ENCODE data around the gene PSTPIP1. TPM values are rescaled to one million over a fixed set of nuclear protein-coding genes. Genes with fewer than 3 reads are reported as not detected.

PSTPIP1 gene
- total and polyA plus RNA-seq, 2 donors (not counting 1 experiment from before 2014, with no cell fraction given) = 0.56 to 1.5 TPM

DNA sequence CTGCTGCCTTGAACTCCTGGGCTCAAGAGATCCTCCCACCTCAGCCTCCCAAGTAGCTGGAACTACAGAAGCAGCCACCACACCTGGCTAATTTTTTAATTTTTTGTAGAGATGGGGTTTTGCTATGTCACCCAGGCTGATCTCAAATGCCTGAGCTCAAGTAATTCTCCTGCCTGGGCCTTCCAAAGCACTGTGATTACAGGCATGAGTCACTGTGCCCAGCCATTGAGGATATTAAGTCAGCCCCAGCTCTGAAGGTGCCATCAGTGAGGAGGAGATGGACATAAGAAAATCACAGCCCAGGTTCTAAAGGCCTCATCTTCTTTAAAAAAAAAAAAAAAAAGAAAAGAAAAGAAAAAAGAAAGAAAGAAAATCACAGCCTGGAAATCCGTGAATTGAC is 26.6 kb upstream of the PSTPIP1 start:
- peaks cover 16% of the 10 kb centered on the region for H3K27me3 ChIP-seq (ENCODE audit: control insufficient read depth, insufficient read depth, low read length)
- no peaks in the 10 kb centered on the region for H3K9me3 ChIP-seq (ENCODE audit: control insufficient read depth, insufficient read depth, low read depth, low read length)
- no peaks in the 10 kb centered on the region for H3K36me3 ChIP-seq (ENCODE audit: control insufficient read depth, insufficient read depth, low read length)
- no peaks in the 10 kb centered on the region for H3K79me2 ChIP-seq (ENCODE audit: control insufficient read depth, insufficient read depth, low read length)
- H4K20me1 ChIP-seq (ENCODE audit: control insufficient read depth, extremely low read depth, insufficient read depth, low read length) = no peaks in the 10 kb centered on the region
- TF ChIP-seq, protein P1, sequence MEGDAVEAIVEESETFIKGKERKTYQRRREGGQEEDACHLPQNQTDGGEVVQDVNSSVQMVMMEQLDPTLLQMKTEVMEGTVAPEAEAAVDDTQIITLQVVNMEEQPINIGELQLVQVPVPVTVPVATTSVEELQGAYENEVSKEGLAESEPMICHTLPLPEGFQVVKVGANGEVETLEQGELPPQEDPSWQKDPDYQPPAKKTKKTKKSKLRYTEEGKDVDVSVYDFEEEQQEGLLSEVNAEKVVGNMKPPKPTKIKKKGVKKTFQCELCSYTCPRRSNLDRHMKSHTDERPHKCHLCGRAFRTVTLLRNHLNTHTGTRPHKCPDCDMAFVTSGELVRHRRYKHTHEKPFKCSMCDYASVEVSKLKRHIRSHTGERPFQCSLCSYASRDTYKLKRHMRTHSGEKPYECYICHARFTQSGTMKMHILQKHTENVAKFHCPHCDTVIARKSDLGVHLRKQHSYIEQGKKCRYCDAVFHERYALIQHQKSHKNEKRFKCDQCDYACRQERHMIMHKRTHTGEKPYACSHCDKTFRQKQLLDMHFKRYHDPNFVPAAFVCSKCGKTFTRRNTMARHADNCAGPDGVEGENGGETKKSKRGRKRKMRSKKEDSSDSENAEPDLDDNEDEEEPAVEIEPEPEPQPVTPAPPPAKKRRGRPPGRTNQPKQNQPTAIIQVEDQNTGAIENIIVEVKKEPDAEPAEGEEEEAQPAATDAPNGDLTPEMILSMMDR (conservative IDR thresholded peaks at IDR 0.05 in 1 of 2, IDR thresholded peaks at IDR 0.05 in 1 of 2; ENCODE audit: low read depth in 1 of 2, low read length in 2 of 2) = no peak
- TF ChIP-seq EZH2 (IDR thresholded peaks at IDR 0.05; ENCODE audit: low read length, missing control alignments) = no peak
- no peak overlapping the region for H2AFZ ChIP-seq (ENCODE audit: low read length)
- DNase-seq (ENCODE audit: low read depth in 2 of 2) = peak in 1 of 2 donors; percentile 29
- H3K27ac ChIP-seq (ENCODE audit: insufficient read depth, low read length) = no peak overlapping the region
- no peak overlapping the region for H3K4me3 ChIP-seq (replicated peaks in 1 of 4; ENCODE audit: control extremely low read depth in 1 of 4, insufficient read depth in 1 of 4, low read depth in 3 of 4, low read length in 4 of 4)
- H3K4me2 ChIP-seq (ENCODE audit: extremely low read depth, insufficient read depth, low read length) = no peak overlapping the region
- H3K4me1 ChIP-seq (ENCODE audit: control insufficient read depth, extremely low read depth, insufficient read depth, low read length) = peaks cover 3% of the 10 kb centered on the region
- H3K9ac ChIP-seq (ENCODE audit: insufficient read depth, low read length) = no peak overlapping the region

DNA sequence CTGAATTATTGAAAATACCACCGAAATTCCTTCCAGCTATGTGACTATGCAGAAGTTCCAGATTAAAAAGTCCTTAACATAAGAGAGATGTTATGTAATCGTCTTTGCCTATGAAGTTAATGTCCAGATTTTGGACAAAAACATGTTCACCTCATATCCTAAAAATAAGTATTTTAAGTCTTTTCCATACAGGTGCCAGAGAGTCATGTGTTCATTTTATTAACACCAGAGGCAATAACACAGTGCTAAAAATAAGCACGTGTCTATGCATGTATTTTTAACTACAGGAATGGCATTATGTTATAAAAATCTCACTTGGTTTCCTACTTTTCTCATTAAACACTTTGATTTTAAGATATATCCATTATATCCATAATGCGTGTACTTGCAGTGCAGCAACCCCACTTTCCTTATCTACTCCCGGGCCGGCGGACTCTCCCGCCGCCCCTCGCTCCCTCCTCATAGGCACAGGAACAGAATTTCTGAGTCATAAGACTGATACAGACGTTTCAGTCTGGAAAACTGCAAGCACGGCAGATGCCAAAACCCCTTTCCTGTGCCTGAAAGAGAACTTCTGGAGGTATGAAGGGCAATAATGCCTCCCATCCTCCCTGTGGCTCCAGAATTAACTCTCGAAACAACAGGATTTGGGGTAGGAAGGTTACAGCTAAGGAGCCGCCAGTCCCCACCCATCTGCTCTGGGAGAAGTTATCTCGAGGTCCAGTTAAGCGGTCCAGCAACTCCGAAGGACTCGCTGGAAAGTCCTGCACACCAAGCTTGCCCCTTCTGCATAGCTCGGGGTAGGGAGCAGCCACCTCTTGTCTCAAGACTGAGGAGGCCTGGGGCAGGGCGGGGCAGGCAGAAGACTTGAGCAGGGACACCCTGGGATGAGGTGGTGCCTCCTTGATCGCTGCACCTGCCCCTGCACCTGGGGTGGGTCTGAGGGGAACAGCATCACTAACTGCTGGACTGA is 22.3 kb upstream of the PSTPIP1 start:
- H3K79me2 ChIP-seq (ENCODE audit: control insufficient read depth, insufficient read depth, low read length) = no peaks in the 10 kb centered on the region
- peak overlapping the region; percentile 5 for H2AFZ ChIP-seq (ENCODE audit: low read length)
- H3K27me3 ChIP-seq (ENCODE audit: control insufficient read depth, insufficient read depth, low read length) = peaks cover 2% of the 10 kb centered on the region
- peak overlapping the region; percentile 34 for H3K4me2 ChIP-seq (ENCODE audit: extremely low read depth, insufficient read depth, low read length)
- no peak for TF ChIP-seq EZH2 (IDR thresholded peaks at IDR 0.05; ENCODE audit: low read length, missing control alignments)
- TF ChIP-seq, protein P1 (conservative IDR thresholded peaks at IDR 0.05 in 1 of 2, IDR thresholded peaks at IDR 0.05 in 1 of 2; ENCODE audit: low read depth in 1 of 2, low read length in 2 of 2) = no peak
- H3K9ac ChIP-seq (ENCODE audit: insufficient read depth, low read length) = no peak overlapping the region
- peak; percentile 40 to 45 for DNase-seq (ENCODE audit: low read depth in 2 of 2)
- peaks cover 3% of the 10 kb centered on the region for H3K4me1 ChIP-seq (ENCODE audit: control insufficient read depth, extremely low read depth, insufficient read depth, low read length)
- no peaks in the 10 kb centered on the region for H3K9me3 ChIP-seq (ENCODE audit: control insufficient read depth, insufficient read depth, low read depth, low read length)
- no peaks in the 10 kb centered on the region for H4K20me1 ChIP-seq (ENCODE audit: control insufficient read depth, extremely low read depth, insufficient read depth, low read length)
- H3K4me3 ChIP-seq (replicated peaks in 1 of 4; ENCODE audit: control extremely low read depth in 1 of 4, insufficient read depth in 1 of 4, low read depth in 3 of 4, low read length in 4 of 4) = peak overlapping the region in 1 of 4 experiments; percentile 38
- no peaks in the 10 kb centered on the region for H3K36me3 ChIP-seq (ENCODE audit: control insufficient read depth, insufficient read depth, low read length)
- no peak overlapping the region for H3K27ac ChIP-seq (ENCODE audit: insufficient read depth, low read length)

DNA sequence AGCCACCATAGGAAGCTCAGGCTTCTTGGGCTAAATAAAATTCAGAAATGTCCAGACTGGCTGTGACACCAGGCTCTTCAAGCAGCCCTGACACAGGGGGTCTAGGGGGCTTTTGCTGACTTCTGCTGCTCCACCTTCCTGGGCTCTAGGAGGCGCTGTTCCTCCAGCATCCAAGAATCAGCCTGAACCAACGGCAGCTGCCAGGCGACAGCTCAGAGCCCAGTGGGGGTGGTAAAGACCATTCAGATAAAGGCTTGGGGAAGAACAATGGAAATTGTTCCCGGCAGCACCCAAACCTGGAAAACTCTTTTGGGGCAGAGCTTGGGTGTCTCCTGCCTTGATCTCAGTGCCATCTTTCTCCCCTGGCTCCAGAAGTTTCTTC is 21.6 kb upstream of the PSTPIP1 start:
- H3K27me3 ChIP-seq (ENCODE audit: control insufficient read depth, insufficient read depth, low read length) = peaks cover 2% of the 10 kb centered on the region
- peaks cover 3% of the 10 kb centered on the region for H3K4me1 ChIP-seq (ENCODE audit: control insufficient read depth, extremely low read depth, insufficient read depth, low read length)
- no peaks in the 10 kb centered on the region for H3K36me3 ChIP-seq (ENCODE audit: control insufficient read depth, insufficient read depth, low read length)
- H3K9me3 ChIP-seq (ENCODE audit: control insufficient read depth, insufficient read depth, low read depth, low read length) = no peaks in the 10 kb centered on the region
- H3K4me3 ChIP-seq (replicated peaks in 1 of 4; ENCODE audit: control extremely low read depth in 1 of 4, insufficient read depth in 1 of 4, low read depth in 3 of 4, low read length in 4 of 4) = no peak overlapping the region
- no peak overlapping the region for H2AFZ ChIP-seq (ENCODE audit: low read length)
- H3K27ac ChIP-seq (ENCODE audit: insufficient read depth, low read length) = no peak overlapping the region
- no peaks in the 10 kb centered on the region for H4K20me1 ChIP-seq (ENCODE audit: control insufficient read depth, extremely low read depth, insufficient read depth, low read length)
- H3K4me2 ChIP-seq (ENCODE audit: extremely low read depth, insufficient read depth, low read length) = peak overlapping the region; percentile 34
- TF ChIP-seq, protein P1 (conservative IDR thresholded peaks at IDR 0.05 in 1 of 2, IDR thresholded peaks at IDR 0.05 in 1 of 2; ENCODE audit: low read depth in 1 of 2, low read length in 2 of 2) = peak; percentile 36 to 37
- TF ChIP-seq EZH2 (IDR thresholded peaks at IDR 0.05; ENCODE audit: low read length, missing control alignments) = no peak
- no peak overlapping the region for H3K9ac ChIP-seq (ENCODE audit: insufficient read depth, low read length)
- DNase-seq (ENCODE audit: low read depth in 2 of 2) = peak; percentile 5 to 16
- H3K79me2 ChIP-seq (ENCODE audit: control insufficient read depth, insufficient read depth, low read length) = no peaks in the 10 kb centered on the region
